Gastrocnemius medialis (tissue), 4 donors: ENCODE data around the gene RASSF10.

ENCODE experiments used
- CTCF ChIP-seq, 5 experiments: fragments of 450-650 bp in 3 of 5; fragments of 200-600 bp in 2 of 5; sonication (generic) in 2 of 5; IDR thresholded peaks in 4 of 5; conservative IDR thresholded peaks in 1 of 5; 1 replicate in 4 of 5; 2 replicates in 1 of 5; pipeline ENCODE4 v1.5.1; 2016 to 2019; ENCODE audit warnings: antibody characterized with exemption in 5 of 5, mild to moderate bottlenecking in 3 of 5, moderate library complexity in 3 of 5
- POLR2A ChIP-seq, 2 donors: fragments of 450-650 bp; IDR thresholded peaks; one replicate each; pipeline ENCODE4 v1.6.1; 2017; ENCODE audit warnings: antibody characterized with exemption in 2 of 2, mild to moderate bottlenecking in 2 of 2, moderate library complexity in 2 of 2

- no peak for TF ChIP-seq POLR2A (IDR thresholded peaks at IDR 0.05)
- TF ChIP-seq CTCF (IDR thresholded peaks at IDR 0.05 in 4 of 5, conservative IDR thresholded peaks at IDR 0.05 in 1 of 5) = no peak
Measured at GRCh38 chr11:13042873-13043342, 33.8 kb downstream of the RASSF10 start.
